ENCODE measurements around the gene BLMH. TPM values are rescaled to one million over a fixed set of nuclear protein-coding genes. Genes with fewer than 3 reads are reported as not detected.

BLMH gene
- total RNA-seq, 2 experiments from 2014 or later: 68.0 to 70.5 TPM

GRCh38 chr17:30239089-30239462 is 52.7 kb downstream of the BLMH start:
- no peak overlapping the region for H3K4me3 Mint-ChIP-seq
- H3K27me3 Mint-ChIP-seq: peaks cover 41% of the 10 kb centered on the region
- peaks cover 27% of the 10 kb centered on the region for H3K4me1 Mint-ChIP-seq
- peaks cover 1% of the 10 kb centered on the region for H3K36me3 Mint-ChIP-seq
- CTCF ChIA-PET: interaction anchor here (1.4 kb wide), 1 partner anchor 97 kb away, joined by 4 read pairs; no protein-coding TSS in a partner anchor
- DNase-seq (no peak), ATAC-seq (no peak)
- no peaks in the 10 kb centered on the region for H3K9me3 Mint-ChIP-seq (ENCODE audit: low read depth)
- no peak overlapping the region for H3K27ac Mint-ChIP-seq

GRCh38 chr17:30238387-30239088 is 53.2 kb downstream of the BLMH start:
- CTCF ChIA-PET: interaction anchor here (1.4 to 4.1 kb wide), 2 partner anchors 98 to 134 kb away, joined by 4 to 21 read pairs; no protein-coding TSS in a partner anchor
- ATAC-seq (no peak), DNase-seq (no peak)
- H3K9me3 Mint-ChIP-seq (ENCODE audit: low read depth): no peaks in the 10 kb centered on the region
- peaks cover 27% of the 10 kb centered on the region for H3K4me1 Mint-ChIP-seq
- peaks cover 1% of the 10 kb centered on the region for H3K36me3 Mint-ChIP-seq
- H3K27me3 Mint-ChIP-seq: peaks cover 47% of the 10 kb centered on the region
- no peak overlapping the region for H3K4me3 Mint-ChIP-seq
- H3K27ac Mint-ChIP-seq: no peak overlapping the region

GRCh38 chr17:30238003-30238344 is 53.8 kb downstream of the BLMH start:
- CTCF ChIA-PET: interaction anchor here (1.4 to 4.1 kb wide), 2 partner anchors 98 to 133 kb away, joined by 4 to 21 read pairs; no protein-coding TSS in a partner anchor
- H3K9me3 Mint-ChIP-seq (ENCODE audit: low read depth): no peaks in the 10 kb centered on the region
- peaks cover 52% of the 10 kb centered on the region for H3K27me3 Mint-ChIP-seq
- H3K4me1 Mint-ChIP-seq: peaks cover 27% of the 10 kb centered on the region
- no peak overlapping the region for H3K27ac Mint-ChIP-seq
- no peak overlapping the region for H3K4me3 Mint-ChIP-seq
- H3K36me3 Mint-ChIP-seq: peaks cover 1% of the 10 kb centered on the region
- ATAC-seq (no peak), DNase-seq (no peak)

GRCh38 chr17:30237296-30238002 is 54.3 kb downstream of the BLMH start:
- Mint-ChIP-seq H3K4me3 (no peak overlapping the region), H3K27me3 (peaks cover 58% of the 10 kb centered on the region), H3K27ac (no peak overlapping the region), H3K36me3 (peaks cover 1% of the 10 kb centered on the region), H3K4me1 (peaks cover 27% of the 10 kb centered on the region), H3K9me3 (ENCODE audit: low read depth) (no peaks in the 10 kb centered on the region)
- ATAC-seq (no peak), DNase-seq (no peak)
- CTCF ChIA-PET: interaction anchor here (0.8 to 4.1 kb wide), 6 partner anchors 11 to 133 kb away, joined by 3 to 21 read pairs (median 6); no protein-coding TSS in a partner anchor

GRCh38 chr17:30236766-30237165 is 55.0 kb downstream of the BLMH start:
- DNase-seq (no peak), ATAC-seq (peak; percentile 47)
- H3K27me3 Mint-ChIP-seq: peaks cover 65% of the 10 kb centered on the region
- CTCF ChIA-PET: interaction anchor here (0.8 to 4.1 kb wide), 7 partner anchors 12 to 145 kb away, joined by 3 to 21 read pairs (median 9); no protein-coding TSS in a partner anchor
- H3K27ac Mint-ChIP-seq: no peak overlapping the region
- H3K4me3 Mint-ChIP-seq: peak overlapping the region; percentile 44
- peaks cover 1% of the 10 kb centered on the region for H3K36me3 Mint-ChIP-seq
- no peaks in the 10 kb centered on the region for H3K9me3 Mint-ChIP-seq (ENCODE audit: low read depth)
- H3K4me1 Mint-ChIP-seq: peaks cover 27% of the 10 kb centered on the region

- H3K4me3 Mint-ChIP-seq: peak overlapping the region; percentile 61
- ATAC-seq (no peak), DNase-seq (no peak)
- no peak overlapping the region for H3K27ac Mint-ChIP-seq
- peaks cover 67% of the 10 kb centered on the region for H3K27me3 Mint-ChIP-seq
- H3K36me3 Mint-ChIP-seq: peaks cover 1% of the 10 kb centered on the region
- no peaks in the 10 kb centered on the region for H3K9me3 Mint-ChIP-seq (ENCODE audit: low read depth)
- CTCF ChIA-PET: interaction anchor here (0.8 to 4.1 kb wide), 7 partner anchors 12 to 144 kb away, joined by 3 to 21 read pairs (median 9); no protein-coding TSS in a partner anchor
- peaks cover 27% of the 10 kb centered on the region for H3K4me1 Mint-ChIP-seq
Measured at GRCh38 chr17:30236297-30236624, 55.5 kb downstream of the BLMH start.

- DNase-seq: no peak
- peak within 1 kb of the TSS; percentile 61 for H3K4me3 Mint-ChIP-seq
- peaks cover 27% of the 10 kb centered on the region for H3K4me1 Mint-ChIP-seq
- ATAC-seq: peak; percentile 40
- H3K9me3 Mint-ChIP-seq (ENCODE audit: low read depth): no peaks in the 10 kb centered on the region
- peaks cover 1% of the 10 kb centered on the region for H3K36me3 Mint-ChIP-seq
- peaks cover 69% of the 10 kb centered on the region for H3K27me3 Mint-ChIP-seq
- CTCF ChIA-PET: interaction anchor here (0.9 to 4.1 kb wide), 7 partner anchors 65 to 144 kb away, joined by 3 to 21 read pairs (median 9); no protein-coding TSS in a partner anchor
- H3K27ac Mint-ChIP-seq: no peak within 1 kb of the TSS
Measured at GRCh38 chr17:30235386-30236296, 56.1 kb downstream of the BLMH start, which contains the start of gene SLC6A4. TSS of gene SLC6A4 (minus strand) at chr17:30235697. CDS start at chr17:30221958, 13,739 bp downstream.

- peak overlapping the region; percentile 49 for H3K4me3 Mint-ChIP-seq
- H3K27me3 Mint-ChIP-seq: peaks cover 75% of the 10 kb centered on the region
- peaks cover 1% of the 10 kb centered on the region for H3K36me3 Mint-ChIP-seq
- H3K9me3 Mint-ChIP-seq (ENCODE audit: low read depth): no peaks in the 10 kb centered on the region
- DNase-seq (no peak), ATAC-seq (no peak)
- CTCF ChIA-PET: interaction anchor here (1.2 to 4.1 kb wide), 6 partner anchors 65 to 143 kb away, joined by 3 to 21 read pairs (median 9); no protein-coding TSS in a partner anchor
- H3K4me1 Mint-ChIP-seq: peaks cover 29% of the 10 kb centered on the region
- no peak overlapping the region for H3K27ac Mint-ChIP-seq
Measured at GRCh38 chr17:30234964-30235363, 56.8 kb downstream of the BLMH start.

GRCh38 chr17:30234296-30234695 is 57.4 kb downstream of the BLMH start:
- DNase-seq (no peak), ATAC-seq (no peak)
- Mint-ChIP-seq H3K27me3 (peaks cover 77% of the 10 kb centered on the region), H3K4me1 (peaks cover 29% of the 10 kb centered on the region), H3K36me3 (peaks cover 1% of the 10 kb centered on the region), H3K4me3 (no peak overlapping the region), H3K27ac (no peak overlapping the region), H3K9me3 (ENCODE audit: low read depth) (no peaks in the 10 kb centered on the region)
- CTCF ChIA-PET: interaction anchor here (1.2 to 4.1 kb wide), 5 partner anchors 64 to 142 kb away, joined by 3 to 21 read pairs (median 9); no protein-coding TSS in a partner anchor

GRCh38 chr17:30232824-30233427 is 58.8 kb downstream of the BLMH start:
- CTCF ChIA-PET: interaction anchor here (3.0 kb wide), 1 partner anchor 128 kb away, joined by 8 read pairs; no protein-coding TSS in a partner anchor
- H3K4me3 Mint-ChIP-seq: no peak overlapping the region
- ATAC-seq: no peak
- H3K36me3 Mint-ChIP-seq: peaks cover 1% of the 10 kb centered on the region
- H3K9me3 Mint-ChIP-seq (ENCODE audit: low read depth): no peaks in the 10 kb centered on the region
- no peak for DNase-seq
- H3K4me1 Mint-ChIP-seq: peaks cover 18% of the 10 kb centered on the region
- H3K27ac Mint-ChIP-seq: no peak overlapping the region
- peaks cover 73% of the 10 kb centered on the region for H3K27me3 Mint-ChIP-seq

- no peak overlapping the region for H3K27ac Mint-ChIP-seq
Measured at GRCh38 chr17:30232015-30232823, 59.5 kb downstream of the BLMH start.

More at GRCh38 chr17:30232015-30232823, 59.5 kb downstream of the BLMH start:
- no peak for DNase-seq
- Mint-ChIP-seq H3K9me3 (ENCODE audit: low read depth) (no peaks in the 10 kb centered on the region), H3K36me3 (peaks cover 1% of the 10 kb centered on the region), H3K27me3 (peaks cover 67% of the 10 kb centered on the region), H3K4me3 (no peak overlapping the region), H3K4me1 (peaks cover 13% of the 10 kb centered on the region)
- CTCF ChIA-PET: interaction anchor here (0.8 to 3.0 kb wide), 2 partner anchors 60 to 128 kb away, joined by 4 to 8 read pairs; no protein-coding TSS in a partner anchor
- ATAC-seq: no peak
